DND-41 (cell line): Measurements from ENCODE around the gene EEF1AKMT1.

Source experiments
- ATAC-seq: fragments of 200-7000 bp; cut with Tn5 transposase; 3 replicates; pipeline ENCODE4 v1.9.1; 2021; ENCODE audit warnings: low read depth; ENCODE audit not compliant: insufficient read depth
- DNase-seq: peaks from one replicate; pipeline ENCODE4 v3.0.0-alpha.2; 2020
- H2AFZ ChIP-seq: 2 replicates; pipeline ENCODE4 v1.6.0; 2012; ENCODE audit warnings: low read depth, low read length
- H3K27ac ChIP-seq: 2 replicates; pipeline ENCODE4 v1.5.1; 2012; ENCODE audit warnings: low read length, inconsistent platforms
- H3K27me3 ChIP-seq: fragments of 200-600 bp; sonication (generic); 2 replicates; pipeline ENCODE4 v1.6.0; 2012; ENCODE audit warnings: low read length, mild to moderate bottlenecking, inconsistent platforms; ENCODE audit not compliant: insufficient read depth, poor library complexity
- H3K36me3 ChIP-seq: 2 replicates; pipeline ENCODE4 v1.5.1; 2012; ENCODE audit warnings: low read length, inconsistent platforms; ENCODE audit not compliant: insufficient read depth
- H3K4me1 ChIP-seq: 2 replicates; pipeline ENCODE4 v1.5.1; 2012; ENCODE audit warnings: mild to moderate bottlenecking, low read length; ENCODE audit not compliant: insufficient read depth
- H3K4me2 ChIP-seq: 2 replicates; pipeline ENCODE4 v1.6.0; 2012; ENCODE audit warnings: mild to moderate bottlenecking, moderate library complexity, low read length, inconsistent platforms; ENCODE audit not compliant: insufficient read depth
- H3K4me3 ChIP-seq, 2 experiments: fragments of 200-600 bp in 1 of 2; shearing (Covaris generic) in 1 of 2; 2 replicates each; pipeline ENCODE4 v1.5.1; 2012 to 2016; ENCODE audit warnings: inconsistent platforms in 2 of 2, low read length in 2 of 2, mild to moderate bottlenecking in 2 of 2, low read depth in 1 of 2, moderate library complexity in 1 of 2
- H3K79me2 ChIP-seq: 2 replicates; pipeline ENCODE4 v1.6.0; 2012; ENCODE audit warnings: low read length, inconsistent platforms; ENCODE audit not compliant: insufficient read depth
- H3K9ac ChIP-seq: 2 replicates; pipeline ENCODE4 v1.6.0; 2012; ENCODE audit warnings: low read depth, mild to moderate bottlenecking, inconsistent platforms, low read length, moderate library complexity
- H3K9me3 ChIP-seq: 2 replicates; pipeline ENCODE4 v1.5.1; 2012; ENCODE audit warnings: low read length, moderate library complexity, mild to moderate bottlenecking, inconsistent platforms; ENCODE audit not compliant: insufficient read depth, severe bottlenecking
- H4K20me1 ChIP-seq: 2 replicates; pipeline ENCODE4 v1.6.0; 2012; ENCODE audit warnings: low read length; ENCODE audit not compliant: insufficient read depth
- CTCF ChIP-seq: IDR thresholded peaks from 2 replicates; pipeline ENCODE4 v1.5.1; 2012; ENCODE audit warnings: borderline replicate concordance, low read length, moderate library complexity, mild to moderate bottlenecking; ENCODE audit not compliant: poor library complexity, severe bottlenecking; ENCODE audit errors: extremely low read depth
- EZH2 ChIP-seq: IDR thresholded peaks from 3 replicates; pipeline ENCODE4 v1.6.1; 2012; ENCODE audit warnings: borderline replicate concordance, low read depth, mild to moderate bottlenecking, moderate library complexity, low read length, inconsistent platforms; ENCODE audit not compliant: severe bottlenecking

Gene EEF1AKMT1

DNA sequence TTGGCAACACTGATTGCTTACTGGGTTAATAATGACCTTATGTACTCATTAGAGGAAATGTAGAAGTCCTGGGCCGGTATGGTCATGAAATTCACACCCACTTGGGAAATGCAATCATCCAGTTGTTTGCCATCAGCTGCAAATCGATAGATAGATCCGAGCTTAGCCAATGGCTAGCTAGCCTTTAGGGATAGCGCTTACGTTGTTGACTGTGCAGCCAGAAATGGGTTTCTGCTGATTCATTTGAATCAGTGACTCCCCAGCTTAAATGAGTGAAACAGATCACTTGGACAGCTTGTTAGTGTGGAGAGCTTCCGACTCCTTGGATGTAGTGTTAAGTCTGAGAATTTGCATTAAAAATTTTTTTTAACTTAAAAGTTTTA is 58.4 kb downstream of the EEF1AKMT1 start:
- DNase-seq, result no peak
- TF ChIP-seq CTCF, result no peak
- no peak for TF ChIP-seq EZH2
- Histone ChIP-seq H3K4me2 (no peak overlapping the region), H3K79me2 (no peaks in the 10 kb centered on the region), H3K9me3 (no peaks in the 10 kb centered on the region), H3K4me1 (peaks cover 10% of the 10 kb centered on the region; the same call in 1 of the 2 replicates), H3K4me3 (no peak overlapping the region), H2AFZ (no peak overlapping the region), H3K9ac (no peak overlapping the region), H4K20me1 (no peaks in the 10 kb centered on the region), H3K27me3 (peaks cover 4% of the 10 kb centered on the region), H3K27ac (no peak overlapping the region), H3K36me3 (no peaks in the 10 kb centered on the region)
- no peak for ATAC-seq

- DNase-seq (no peak), ATAC-seq (no peak)
- no peak overlapping the region for H2AFZ ChIP-seq
- H3K9me3 ChIP-seq, result no peaks in the 10 kb centered on the region
- no peak overlapping the region for H3K27ac ChIP-seq
- H3K4me3 ChIP-seq, result no peak overlapping the region
- peaks cover 4% of the 10 kb centered on the region for H3K27me3 ChIP-seq
- peaks cover 10% of the 10 kb centered on the region; the same call in 1 of the 2 replicates for H3K4me1 ChIP-seq
- TF ChIP-seq EZH2 (no peak), CTCF (no peak)
- no peaks in the 10 kb centered on the region for H3K36me3 ChIP-seq
- H3K4me2 ChIP-seq, result no peak overlapping the region
- H3K79me2 ChIP-seq, result no peaks in the 10 kb centered on the region
- no peaks in the 10 kb centered on the region for H4K20me1 ChIP-seq
- H3K9ac ChIP-seq, result no peak overlapping the region
These were observed 59.0 kb downstream of the EEF1AKMT1 start for GRCh38 chr13:20714563-20715329.

- Histone ChIP-seq H3K4me2 (no peak overlapping the region), H3K36me3 (no peaks in the 10 kb centered on the region), H3K9ac (no peak overlapping the region), H3K79me2 (no peaks in the 10 kb centered on the region), H3K27me3 (peaks cover 4% of the 10 kb centered on the region), H2AFZ (no peak overlapping the region), H3K4me1 (peaks cover 10% of the 10 kb centered on the region; the same call in 1 of the 2 replicates), H4K20me1 (no peaks in the 10 kb centered on the region), H3K27ac (no peak overlapping the region), H3K9me3 (no peaks in the 10 kb centered on the region), H3K4me3 (no peak overlapping the region)
- no peak for DNase-seq
- ATAC-seq, result no peak
- TF ChIP-seq CTCF (no peak), EZH2 (no peak)
These were observed 59.6 kb downstream of the EEF1AKMT1 start for GRCh38 chr13:20714161-20714560.
